Esophagus (tissue), 2 donors: ENCODE results near the gene TBC1D24. TPM values are rescaled to one million over a fixed set of nuclear protein-coding genes. Genes with fewer than 3 reads are reported as not detected.
"Not testable (repeated sequence)": the region's sequence is repeated elsewhere in the genome, so short reads cannot be mapped to it uniquely, and the experiment has no call there.

Experiments
- H3K27ac ChIP-seq, 2 donors: one replicate each; pipeline ENCODE4 v1.5.1; 2013; ENCODE audit warnings: low read depth in 2 of 2, mild to moderate bottlenecking in 2 of 2, inconsistent platforms in 1 of 2, low read length in 1 of 2, moderate library complexity in 1 of 2
- H3K27me3 ChIP-seq, 2 donors: one replicate each; pipeline ENCODE4 v1.6.1; 2013; ENCODE audit warnings: low read length in 2 of 2, control low read depth in 1 of 2, mild to moderate bottlenecking in 1 of 2; ENCODE audit not compliant: insufficient read depth in 2 of 2, control insufficient read depth in 1 of 2
- H3K36me3 ChIP-seq, 2 donors: one replicate each; pipeline ENCODE4 v1.6.1; 2013; ENCODE audit warnings: low read length in 1 of 2; ENCODE audit not compliant: control insufficient read depth in 2 of 2, insufficient read depth in 2 of 2
- H3K4me1 ChIP-seq, 2 donors: one replicate each; pipeline ENCODE4 v1.6.1; 2013; ENCODE audit warnings: low read length in 1 of 2; ENCODE audit not compliant: control insufficient read depth in 2 of 2, insufficient read depth in 2 of 2
- H3K4me3 ChIP-seq, 2 donors: one replicate each; pipeline ENCODE4 v1.5.1; 2013; ENCODE audit warnings: low read length in 2 of 2, mild to moderate bottlenecking in 2 of 2, low read depth in 1 of 2, moderate library complexity in 1 of 2
- H3K9me3 ChIP-seq, 2 donors: one replicate each; pipeline ENCODE4 v1.6.1; 2013; ENCODE audit warnings: mild to moderate bottlenecking in 2 of 2, low read depth in 1 of 2, low read length in 1 of 2, moderate library complexity in 1 of 2; ENCODE audit not compliant: control insufficient read depth in 2 of 2, insufficient read depth in 1 of 2
- WGBS, 2 donors: extraction: QIAGEN DNeasy Blood & Tissue Kit; methylation state at CpG; one replicate each; pipeline ENCODE4 v1.1.7; 2013; 5-methylcytosine and 5-hydroxymethylcytosine counted together
- polyA plus RNA-seq, 2 donors: library from polyadenylated mRNA; stranded (reverse); fragments of 200-250 nt; gene quantifications; one replicate each; pipeline ENCODE4 v1.2.3, GENCODE V29; 2013
- donor health status: healthy with polysubstance abuse.
- donor health status: Bipolar disorder and iron deficiency.

Gene TBC1D24
- polyA plus RNA-seq, 2 donors, result 1.3 to 2.8 TPM

GRCh38 chr16:2550283-2550878 is 75.5 kb downstream of the TBC1D24 start:
- no CpG with 5 or more reads among the region's 14 CpGs for WGBS, 2 donors
- H3K4me3 ChIP-seq, H3K27me3 ChIP-seq, H3K9me3 ChIP-seq, H3K4me1 ChIP-seq, H3K36me3 ChIP-seq, H3K27ac ChIP-seq: not testable (repeated sequence)

DNA sequence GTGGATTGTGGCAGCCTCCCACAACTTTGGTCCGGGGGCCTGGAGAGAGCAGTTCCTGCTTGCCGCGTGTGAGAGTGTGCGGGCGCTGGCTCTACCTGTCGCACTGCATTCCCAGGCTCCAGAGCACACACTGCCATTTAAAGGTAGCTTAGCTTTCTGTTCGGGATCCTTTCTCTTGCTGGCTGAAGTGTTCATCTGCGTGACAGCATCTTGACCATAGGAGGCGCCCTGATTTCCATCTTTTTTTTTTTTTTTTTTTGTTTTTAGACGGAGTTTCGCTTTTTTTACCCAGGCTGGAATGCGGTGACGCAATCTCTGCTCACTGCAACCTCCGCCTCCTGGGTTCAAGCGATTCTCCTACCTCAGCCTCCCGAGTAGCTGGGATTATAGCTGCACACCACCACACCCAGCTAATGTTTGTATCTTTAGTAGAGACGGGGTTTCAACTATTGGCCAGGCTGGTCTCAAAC is 76.5 kb downstream of the TBC1D24 start:
- H3K36me3 ChIP-seq, H3K4me1 ChIP-seq, H3K27ac ChIP-seq, H3K4me3 ChIP-seq, H3K27me3 ChIP-seq, H3K9me3 ChIP-seq: not testable (repeated sequence)
- 47 to 58% methylated on average over 11 to 12 of the region's 17 CpGs for WGBS, 2 donors

GRCh38 chr16:2554709-2555425 is 79.9 kb downstream of the TBC1D24 start:
- H3K27me3 ChIP-seq, H3K9me3 ChIP-seq, H3K36me3 ChIP-seq, H3K4me3 ChIP-seq, H3K4me1 ChIP-seq, H3K27ac ChIP-seq: not testable (repeated sequence)
- no CpG with 5 or more reads among the region's 13 CpGs for WGBS, 2 donors

Other genes starting within 250 kb of the TBC1D24 start
- gene DNASE1L2, start 238.7 kb upstream of the TBC1D24 start, polyA plus RNA-seq, result 1 to 10 TPM in 1 of 2 donors, under 1 TPM in 1; 0.41 to 1.3 TPM
- gene ECI1, start 223.5 kb upstream of the TBC1D24 start, polyA plus RNA-seq, result 10 to 100 TPM; 58.7 to 62.9 TPM
- gene RNPS1, start 207.0 kb upstream of the TBC1D24 start, polyA plus RNA-seq, result 10 to 100 TPM; 41.4 to 100.0 TPM
- gene ABCA3, start 134.4 kb upstream of the TBC1D24 start, polyA plus RNA-seq, result 1 to 10 TPM; 1.4 to 1.7 TPM
- gene CCNF, start 45.7 kb upstream of the TBC1D24 start, polyA plus RNA-seq, result 1 to 10 TPM; 4.2 to 4.6 TPM
- gene TEDC2, start 15.0 kb upstream of the TBC1D24 start, polyA plus RNA-seq, result 1 to 10 TPM; 3.7 to 6.0 TPM
- gene NTN3, start 3.8 kb upstream of the TBC1D24 start, polyA plus RNA-seq, result under 1 TPM in 1 of 2 donors, not detected in 1; 0.06 TPM
- gene ATP6V0C, start 38.8 kb downstream of the TBC1D24 start, polyA plus RNA-seq, result 100 to 1,000 TPM; 196 to 214 TPM
- 10 to 100 TPM; 18.8 to 24.1 TPM for gene AMDHD2, start 45.2 kb downstream of the TBC1D24 start, polyA plus RNA-seq
- under 1 TPM; 0.18 to 0.55 TPM for gene CEMP1, start 56.3 kb downstream of the TBC1D24 start, polyA plus RNA-seq
- gene PDPK1, start 62.9 kb downstream of the TBC1D24 start, polyA plus RNA-seq, result 10 to 100 TPM; 11.8 to 12.8 TPM
- 10 to 100 TPM; 23.1 to 25.4 TPM for gene KCTD5, start 207.4 kb downstream of the TBC1D24 start, polyA plus RNA-seq
- gene PRSS27, start 245.1 kb downstream of the TBC1D24 start, polyA plus RNA-seq, result 100 to 1,000 TPM; 500 to 620 TPM